OCI-LY1 (cell line): ENCODE data around the gene MAP2K1.

Experiments used
- EZH2 ChIP-seq: fragments of 200-600 bp; sonication (generic), shearing (Covaris generic); IDR thresholded peaks from 2 replicates; pipeline ENCODE4 v1.8.0; 2017; ENCODE audit warnings: borderline replicate concordance, mixed run types, mild to moderate bottlenecking, antibody characterized with exemption, low read length, moderate library complexity, mixed read lengths
- TF ChIP-seq, protein P1 (sequence below): fragments of 200-600 bp; sonication (generic), shearing (Covaris generic); IDR thresholded peaks from 2 replicates; pipeline ENCODE4 v1.5.1; 2017; ENCODE audit warnings: mild to moderate bottlenecking, antibody characterized with exemption, low read length, moderate library complexity, mixed read lengths

- TF ChIP-seq, protein P1, sequence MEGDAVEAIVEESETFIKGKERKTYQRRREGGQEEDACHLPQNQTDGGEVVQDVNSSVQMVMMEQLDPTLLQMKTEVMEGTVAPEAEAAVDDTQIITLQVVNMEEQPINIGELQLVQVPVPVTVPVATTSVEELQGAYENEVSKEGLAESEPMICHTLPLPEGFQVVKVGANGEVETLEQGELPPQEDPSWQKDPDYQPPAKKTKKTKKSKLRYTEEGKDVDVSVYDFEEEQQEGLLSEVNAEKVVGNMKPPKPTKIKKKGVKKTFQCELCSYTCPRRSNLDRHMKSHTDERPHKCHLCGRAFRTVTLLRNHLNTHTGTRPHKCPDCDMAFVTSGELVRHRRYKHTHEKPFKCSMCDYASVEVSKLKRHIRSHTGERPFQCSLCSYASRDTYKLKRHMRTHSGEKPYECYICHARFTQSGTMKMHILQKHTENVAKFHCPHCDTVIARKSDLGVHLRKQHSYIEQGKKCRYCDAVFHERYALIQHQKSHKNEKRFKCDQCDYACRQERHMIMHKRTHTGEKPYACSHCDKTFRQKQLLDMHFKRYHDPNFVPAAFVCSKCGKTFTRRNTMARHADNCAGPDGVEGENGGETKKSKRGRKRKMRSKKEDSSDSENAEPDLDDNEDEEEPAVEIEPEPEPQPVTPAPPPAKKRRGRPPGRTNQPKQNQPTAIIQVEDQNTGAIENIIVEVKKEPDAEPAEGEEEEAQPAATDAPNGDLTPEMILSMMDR, result no peak
- no peak for TF ChIP-seq EZH2
These were observed 67.4 kb downstream of the MAP2K1 start for GRCh38 chr15:66454143-66454542.
